HG02840 (cell line): ENCODE results near the gene RECQL5.

Experiments used
- ATAC-seq: cut with Tn5 transposase; IDR thresholded peaks from one replicate; pipeline ENCODE4 v1.9.1; 2021; ENCODE audit warnings: mild to moderate bottlenecking, moderate library complexity, moderate number of reproducible peaks; ENCODE audit not compliant: unreplicated experiment, low FRiP score

Gene RECQL5

DNA sequence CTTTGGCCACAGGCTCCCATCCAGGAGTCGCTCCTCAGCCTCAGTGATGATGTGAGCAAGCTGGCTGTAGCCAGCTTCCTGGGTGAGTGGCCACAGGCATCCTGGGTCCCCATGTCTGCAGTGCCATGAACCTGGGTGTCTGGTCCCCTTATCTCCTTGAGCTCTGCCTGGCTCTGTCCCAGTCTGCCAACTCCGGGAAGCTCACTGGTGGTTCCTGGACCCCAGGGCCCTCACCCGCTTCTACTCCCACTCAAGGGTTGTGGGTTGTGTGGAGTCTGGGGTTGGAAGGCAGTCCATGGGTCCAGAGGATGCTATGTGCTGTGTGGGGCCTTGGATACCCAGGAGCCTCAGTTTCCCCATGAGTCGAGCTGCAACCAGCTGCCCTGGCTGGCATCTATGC is 45.5 kb downstream of the RECQL5 start:
- ATAC-seq = no peak

DNA sequence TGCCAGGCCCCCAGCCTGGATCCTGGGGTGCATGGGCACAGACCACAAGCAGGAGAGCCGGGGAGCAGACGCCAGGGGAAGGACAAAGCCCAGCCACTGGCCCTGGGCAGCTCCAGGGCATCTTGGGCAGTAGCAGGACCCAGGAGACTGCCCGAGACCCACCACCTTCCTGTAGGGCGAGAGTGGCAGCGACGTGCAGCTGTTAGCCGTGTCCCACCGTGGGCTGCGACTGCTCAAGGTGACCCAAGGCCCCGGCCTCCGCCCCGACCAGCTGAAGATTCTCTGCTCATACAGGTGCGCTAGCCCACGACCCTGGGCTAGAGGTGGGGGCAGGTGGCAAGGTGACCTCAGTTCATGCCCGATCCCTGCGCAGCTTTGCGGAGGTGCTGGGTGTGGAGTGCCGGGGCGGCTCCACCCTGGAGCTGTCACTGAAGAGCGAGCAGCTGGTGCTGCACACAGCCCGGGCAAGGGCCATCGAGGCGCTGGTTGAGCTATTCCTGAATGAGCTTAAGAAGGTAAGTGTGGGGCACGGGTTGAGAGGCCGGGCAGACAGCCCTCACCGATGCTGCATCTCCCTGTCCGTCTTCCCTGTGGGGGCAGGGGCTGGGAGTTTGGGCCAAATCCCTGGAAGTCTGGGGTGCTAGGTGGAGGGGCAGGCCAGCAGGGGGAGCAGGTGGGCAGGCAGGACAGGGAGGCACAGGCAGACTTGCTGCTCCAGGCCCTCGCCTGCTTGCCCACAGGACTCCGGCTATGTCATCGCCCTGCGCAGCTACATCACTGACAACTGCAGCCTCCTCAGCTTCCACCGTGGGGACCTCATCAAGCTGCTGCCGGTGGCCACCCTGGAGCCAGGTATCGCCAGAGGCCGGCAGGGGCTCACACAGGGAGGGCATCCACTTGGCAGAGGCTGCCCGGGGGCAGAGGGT is 47.2 kb downstream of the RECQL5 start:
- ATAC-seq = no peak

DNA sequence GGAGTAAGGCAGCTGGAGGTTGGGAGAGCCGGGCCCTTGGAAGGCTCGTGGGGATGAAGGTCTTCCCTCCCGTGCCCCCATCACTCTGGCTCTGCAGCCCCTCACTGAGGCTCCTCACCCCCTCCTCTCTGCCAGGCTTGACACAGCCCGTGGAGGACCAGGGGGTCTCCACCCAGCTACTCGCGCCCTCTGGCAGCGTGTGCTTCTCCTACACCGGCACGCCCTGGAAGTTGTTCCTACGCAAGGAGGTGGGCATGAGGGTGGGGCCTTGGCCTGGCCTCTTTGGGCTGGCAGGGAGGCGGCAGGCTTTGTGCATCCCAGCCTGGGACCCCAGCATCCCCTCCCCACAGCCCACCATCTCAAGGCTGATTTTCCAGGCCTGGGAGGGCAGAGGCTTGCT is 49.3 kb downstream of the RECQL5 start:
- no peak for ATAC-seq

DNA sequence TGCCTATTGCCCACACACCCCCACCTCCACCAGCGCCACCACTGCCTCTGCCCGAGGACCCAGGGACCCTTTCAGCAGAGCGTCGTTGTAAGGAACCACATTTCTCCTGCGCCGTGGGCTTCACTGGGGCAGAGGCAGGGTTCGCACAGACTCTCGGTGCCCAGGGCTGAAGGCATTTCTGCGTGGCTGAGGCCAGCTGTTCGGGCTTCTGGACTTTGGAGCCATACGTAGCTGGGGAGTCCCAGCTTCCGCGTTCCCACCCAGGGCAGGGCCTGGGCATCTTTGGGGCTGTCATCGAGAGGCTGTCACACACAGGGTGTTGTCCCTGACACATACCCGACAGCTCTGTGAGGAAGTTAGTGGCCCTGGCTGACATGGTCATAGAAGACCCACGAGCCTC is 49.7 kb downstream of the RECQL5 start:
- ATAC-seq = no peak

DNA sequence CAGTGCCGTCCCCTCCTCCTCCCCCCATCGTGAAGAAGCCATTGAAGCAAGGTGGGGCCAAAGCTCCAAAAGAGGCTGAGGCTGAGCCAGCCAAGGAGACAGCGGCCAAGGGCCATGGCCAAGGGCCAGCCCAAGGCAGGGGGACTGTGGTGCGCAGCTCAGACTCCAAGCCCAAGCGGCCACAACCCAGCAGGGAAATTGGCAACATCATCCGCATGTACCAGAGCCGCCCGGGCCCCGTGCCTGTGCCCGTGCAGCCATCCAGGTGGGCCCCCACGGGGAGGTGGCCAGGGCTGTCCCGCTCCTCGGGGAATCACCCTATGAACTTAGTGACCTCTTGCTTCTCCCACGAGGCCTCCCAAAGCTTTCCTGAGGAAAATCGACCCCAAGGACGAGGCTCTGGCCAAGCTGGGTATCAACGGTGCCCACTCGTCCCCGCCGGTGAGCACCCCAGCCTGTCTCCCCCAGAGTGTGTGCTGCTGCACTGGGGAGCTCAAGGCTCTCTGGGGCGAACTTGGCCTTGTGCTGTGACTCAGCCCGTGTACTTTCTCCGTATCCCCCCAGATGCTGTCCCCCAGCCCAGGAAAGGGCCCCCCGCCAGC is 50.3 kb downstream of the RECQL5 start:
- no peak for ATAC-seq

DNA sequence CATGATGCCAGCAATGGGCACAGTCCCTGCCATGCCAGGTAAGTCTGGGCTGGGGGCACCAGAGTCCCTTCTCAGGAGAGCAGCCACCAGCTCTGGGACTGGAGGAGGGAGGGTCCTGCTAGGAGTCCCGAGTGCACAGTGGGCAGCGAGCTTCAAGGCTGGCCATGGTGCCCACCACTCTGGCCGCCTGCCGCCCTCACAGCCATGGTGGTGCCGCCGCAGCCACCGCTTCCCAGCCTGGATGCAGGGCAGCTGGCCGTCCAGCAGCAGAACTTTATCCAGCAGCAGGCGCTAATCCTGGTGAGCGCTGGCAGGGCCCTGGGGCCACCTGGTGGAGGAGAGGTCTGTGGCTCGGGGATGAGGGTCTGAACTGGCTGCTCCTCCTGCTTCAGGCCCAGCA is 51.7 kb downstream of the RECQL5 start:
- no peak for ATAC-seq

DNA sequence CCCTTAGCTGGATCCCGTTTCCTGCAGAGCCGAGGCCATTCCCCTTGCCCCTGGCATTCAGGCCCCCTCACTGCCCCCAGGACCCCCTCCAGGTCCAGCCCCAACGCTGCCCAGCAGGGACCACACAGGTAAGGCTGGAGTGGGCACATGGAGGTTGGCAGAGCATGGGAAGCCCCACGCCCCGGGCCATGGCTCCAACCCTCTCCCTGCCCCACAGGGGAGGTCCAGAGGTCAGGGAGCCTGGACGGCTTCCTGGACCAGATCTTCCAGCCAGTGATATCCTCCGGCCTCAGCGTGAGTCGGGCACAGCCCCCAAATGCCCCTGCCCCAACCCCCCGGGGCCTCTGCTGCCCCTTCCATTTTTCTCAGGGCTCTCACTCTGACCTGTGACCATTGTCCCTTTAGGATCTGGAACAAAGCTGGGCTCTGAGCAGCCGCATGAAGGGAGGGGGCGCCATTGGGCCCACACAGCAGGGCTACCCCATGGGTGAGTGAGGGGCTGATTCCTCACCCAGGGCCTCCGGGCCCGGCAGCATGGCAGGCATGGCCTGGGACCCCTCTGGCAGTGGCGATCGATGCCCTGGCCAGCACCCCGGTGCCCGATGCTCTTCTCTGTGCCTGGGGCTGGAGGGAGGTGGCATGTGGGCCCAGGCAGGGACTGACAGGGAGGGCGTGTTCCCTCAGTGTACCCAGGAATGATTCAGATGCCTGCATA is 52.2 kb downstream of the RECQL5 start:
- no peak for ATAC-seq

DNA sequence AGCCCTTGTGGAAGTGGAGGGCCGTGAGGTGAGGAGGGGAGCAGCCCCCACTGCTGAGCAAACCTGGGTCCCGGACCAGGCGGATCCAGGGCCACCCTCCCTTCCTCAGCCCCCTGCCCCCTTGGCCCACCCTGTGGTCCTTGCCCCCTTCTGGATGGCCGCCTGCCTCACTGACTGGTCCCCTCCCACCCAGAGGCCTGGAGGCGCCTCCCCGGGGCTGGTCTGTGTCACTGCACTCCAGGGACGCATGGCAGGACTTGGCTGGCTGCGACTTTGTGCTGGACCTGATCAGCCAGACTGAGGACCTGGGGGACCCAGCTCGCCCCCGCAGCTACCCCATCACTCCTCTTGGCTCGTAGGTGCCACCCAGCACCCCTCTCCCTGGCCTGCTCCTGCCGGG is 52.9 kb downstream of the RECQL5 start:
- no peak for ATAC-seq

DNA sequence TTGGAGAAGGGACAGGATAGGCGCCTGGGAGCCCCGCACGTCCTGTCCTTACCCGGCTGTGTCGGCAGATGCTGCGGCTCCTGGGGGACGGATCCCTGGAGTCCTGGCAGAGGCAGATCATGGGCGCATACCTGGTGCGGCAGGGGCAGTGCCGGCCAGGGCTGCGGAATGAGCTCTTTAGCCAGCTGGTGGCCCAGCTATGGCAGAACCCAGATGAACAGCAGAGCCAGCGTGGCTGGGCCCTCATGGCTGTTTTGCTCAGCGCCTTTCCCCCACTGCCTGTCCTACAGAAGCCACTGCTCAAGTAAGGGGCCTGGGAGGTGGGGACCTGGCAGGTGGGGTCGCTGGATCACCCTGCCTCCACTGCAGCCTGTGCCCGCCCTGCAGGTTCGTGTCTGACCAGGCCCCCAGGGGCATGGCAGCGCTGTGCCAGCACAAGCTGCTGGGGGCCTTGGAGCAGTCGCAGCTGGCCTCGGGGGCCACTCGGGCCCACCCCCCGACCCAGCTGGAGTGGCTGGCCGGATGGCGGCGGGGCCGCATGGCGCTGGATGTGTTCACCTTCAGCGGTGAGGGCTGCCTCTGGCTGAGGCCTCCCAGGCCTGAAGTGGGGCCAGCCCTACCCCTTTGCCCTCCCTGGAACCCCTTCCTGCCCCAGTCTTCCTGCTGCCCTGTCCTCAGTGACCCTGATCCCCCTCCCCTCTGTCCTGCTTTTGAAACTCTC is 53.9 kb downstream of the RECQL5 start:
- no peak for ATAC-seq

DNA sequence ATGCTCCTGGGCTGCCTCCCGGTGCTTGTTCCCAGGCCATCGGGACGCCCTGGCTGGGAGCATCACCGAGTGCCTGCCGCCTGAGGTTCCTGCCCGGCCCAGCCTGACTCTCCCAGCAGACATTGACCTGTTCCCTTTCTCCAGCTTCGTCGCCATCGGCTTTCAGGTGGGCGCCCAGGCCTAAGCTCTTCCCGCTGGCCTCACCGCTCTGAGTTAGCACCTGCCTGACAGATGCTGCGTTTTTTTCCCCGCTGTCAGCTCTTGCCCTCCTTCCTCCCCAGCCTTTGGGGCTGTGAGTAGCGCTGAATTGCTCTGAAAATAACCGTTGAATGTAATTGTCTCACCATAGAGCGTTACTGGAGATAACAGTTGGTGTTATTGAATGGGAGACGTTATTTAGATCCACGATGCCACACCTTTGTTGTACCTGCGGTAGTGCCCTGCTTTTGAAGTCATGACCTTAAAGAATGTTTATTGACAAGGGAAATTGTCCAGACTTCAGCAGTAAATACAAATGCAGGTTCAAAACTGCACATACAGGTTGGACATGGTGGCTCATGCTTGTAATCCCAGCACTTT is 55.0 kb downstream of the RECQL5 start:
- ATAC-seq = no peak

DNA sequence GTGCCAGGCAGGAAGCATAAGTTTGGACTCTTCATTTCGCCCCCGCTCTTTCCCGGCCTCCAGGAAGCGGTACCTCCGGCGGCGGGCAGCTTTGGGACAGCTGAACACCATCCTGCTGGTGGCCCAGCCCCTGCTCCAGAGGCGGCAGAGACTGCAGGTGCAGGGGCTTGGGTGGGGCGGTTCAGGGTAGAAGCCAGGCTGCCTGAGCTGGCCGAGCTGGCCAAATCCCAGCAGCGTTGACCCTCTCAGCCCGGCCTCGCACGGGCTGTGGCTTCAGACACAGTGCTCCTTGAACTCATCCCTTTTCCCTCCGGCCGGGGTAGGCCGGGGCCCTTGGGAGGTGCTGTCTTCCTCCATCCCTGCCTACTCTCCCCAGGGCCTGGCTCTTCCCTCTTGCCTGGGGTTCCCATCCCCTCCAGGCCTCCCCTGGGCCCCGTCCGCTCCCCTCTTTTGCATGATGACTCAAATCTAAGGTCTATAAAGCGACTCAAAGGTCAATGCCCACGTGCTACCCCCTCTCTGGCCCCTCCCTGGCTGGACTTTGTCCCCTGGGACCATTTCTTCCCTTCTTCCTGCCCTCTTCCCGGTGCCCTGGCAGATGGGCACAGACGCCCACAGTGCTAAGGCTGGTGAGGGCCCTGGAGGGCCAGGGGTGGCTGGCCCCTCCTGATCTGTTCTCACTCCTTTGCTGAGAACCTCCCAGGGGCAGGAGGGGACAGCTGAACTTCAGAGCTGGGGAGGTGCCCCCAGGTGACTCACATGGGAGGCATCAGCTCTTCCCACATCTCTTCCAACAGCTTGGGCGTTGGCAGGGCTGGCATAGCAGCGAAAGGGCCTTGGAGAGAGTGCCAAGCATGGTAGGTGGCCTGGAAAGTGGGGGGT is 56.6 kb downstream of the RECQL5 start:
- ATAC-seq = no peak

DNA sequence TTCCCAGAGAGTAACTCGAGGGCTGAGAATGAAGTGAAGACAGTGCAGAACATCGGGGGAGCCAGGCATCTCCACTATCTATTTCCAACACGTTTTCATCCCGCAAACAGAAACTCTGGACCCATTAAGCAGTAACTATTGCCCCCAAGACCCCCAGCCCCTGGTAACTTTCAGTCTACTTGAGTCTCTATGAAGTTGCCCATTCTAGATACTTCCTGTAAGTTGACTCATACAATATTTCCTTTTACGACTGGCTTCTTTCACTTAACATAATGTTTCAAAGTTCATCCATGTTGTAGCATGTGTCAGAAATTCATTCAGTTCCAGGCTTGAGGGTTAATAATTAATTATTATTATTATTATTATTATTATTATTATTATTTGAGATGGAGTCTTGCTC is 59.9 kb downstream of the RECQL5 start:
- ATAC-seq = no peak

DNA sequence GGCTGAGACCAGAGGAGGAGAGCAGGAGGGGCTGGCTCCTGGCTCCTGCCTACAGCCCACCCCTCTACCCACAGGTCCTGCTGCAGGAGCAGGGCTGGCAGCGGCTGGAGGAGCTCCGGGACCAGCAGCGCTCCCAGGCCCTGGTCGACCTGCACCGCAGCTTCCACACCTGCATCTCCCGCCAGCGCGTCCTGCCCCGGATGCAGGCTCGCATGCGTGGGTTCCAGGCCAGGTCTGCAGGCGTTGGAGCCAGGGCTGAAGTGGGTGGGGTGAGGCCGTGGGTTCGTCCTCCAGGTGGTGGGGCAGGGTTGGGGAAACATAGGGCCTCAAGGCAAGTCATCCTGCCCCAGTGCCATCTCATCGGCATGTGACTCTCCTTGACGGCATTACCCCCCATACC is 61.2 kb downstream of the RECQL5 start:
- no peak for ATAC-seq

DNA sequence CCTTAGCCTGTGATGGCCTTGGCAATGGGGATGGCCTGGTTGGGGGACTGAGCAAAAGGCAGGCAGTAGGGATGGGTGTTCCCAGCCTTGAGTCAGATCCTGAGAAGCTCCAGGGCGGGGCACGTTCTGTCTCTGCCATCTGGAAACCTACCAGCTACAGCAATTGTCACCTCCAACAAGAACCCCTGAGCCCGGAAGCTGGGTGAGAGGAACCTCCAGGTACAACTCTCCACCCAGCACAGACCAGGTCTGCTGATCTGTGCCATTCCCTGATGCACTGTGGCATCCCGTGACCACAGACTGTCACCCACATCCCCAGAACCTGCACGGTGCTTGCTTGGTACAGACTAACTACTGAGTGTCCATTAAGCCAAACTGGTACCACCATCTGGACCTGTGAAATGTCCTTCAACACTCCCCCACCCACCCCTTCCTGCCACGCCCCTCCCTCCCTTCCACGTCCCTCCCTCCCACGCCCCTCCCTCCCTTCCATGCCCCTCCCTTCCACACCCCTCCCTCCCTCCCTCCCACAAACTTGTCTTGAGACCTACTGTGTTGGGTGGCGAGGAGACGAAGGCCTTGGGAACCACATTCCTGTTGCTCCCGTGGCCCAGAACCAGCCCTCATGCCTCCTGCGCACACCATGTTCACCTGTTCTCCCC is 62.8 kb downstream of the RECQL5 start:
- ATAC-seq = no peak

DNA sequence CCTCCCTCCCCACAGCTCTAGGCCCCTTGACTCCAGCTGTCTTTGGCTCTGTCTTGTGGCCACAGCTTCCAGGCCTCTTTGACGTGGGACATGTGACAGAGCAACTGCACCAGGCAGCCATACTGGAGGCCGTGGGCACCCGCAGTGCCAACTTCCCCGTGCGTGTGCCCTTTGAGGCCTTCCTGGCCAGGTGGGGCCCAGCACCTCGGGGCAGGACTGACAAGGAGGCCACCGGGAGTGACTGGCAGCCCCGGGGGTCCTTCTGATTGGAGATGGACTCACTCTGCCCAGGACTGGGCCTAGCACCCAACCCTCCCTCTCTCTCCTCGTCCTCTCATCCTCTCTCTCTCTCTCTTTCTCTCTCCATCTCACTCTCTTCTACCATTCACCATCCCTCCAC is 63.8 kb downstream of the RECQL5 start:
- ATAC-seq = no peak

DNA sequence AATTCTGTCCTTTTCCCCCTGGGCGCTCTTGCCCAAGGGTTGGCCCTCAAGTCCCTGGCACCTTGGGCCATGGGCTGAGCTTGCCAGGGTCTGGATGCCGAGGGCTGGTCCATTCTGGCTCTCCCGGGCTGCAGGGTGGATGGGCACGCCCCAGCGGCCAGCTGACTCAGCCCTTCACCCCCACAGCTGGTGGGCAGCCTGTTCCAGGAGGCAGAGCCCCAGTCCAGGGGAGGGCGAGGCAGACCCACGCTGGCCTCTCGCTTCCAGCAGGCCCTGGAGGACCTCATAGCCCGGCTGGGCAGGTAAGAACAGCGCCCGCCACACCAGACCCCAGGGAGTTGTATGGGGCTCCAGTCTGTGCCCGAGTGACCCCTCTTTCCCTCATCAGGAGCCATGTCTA is 64.3 kb downstream of the RECQL5 start:
- no peak for ATAC-seq

DNA sequence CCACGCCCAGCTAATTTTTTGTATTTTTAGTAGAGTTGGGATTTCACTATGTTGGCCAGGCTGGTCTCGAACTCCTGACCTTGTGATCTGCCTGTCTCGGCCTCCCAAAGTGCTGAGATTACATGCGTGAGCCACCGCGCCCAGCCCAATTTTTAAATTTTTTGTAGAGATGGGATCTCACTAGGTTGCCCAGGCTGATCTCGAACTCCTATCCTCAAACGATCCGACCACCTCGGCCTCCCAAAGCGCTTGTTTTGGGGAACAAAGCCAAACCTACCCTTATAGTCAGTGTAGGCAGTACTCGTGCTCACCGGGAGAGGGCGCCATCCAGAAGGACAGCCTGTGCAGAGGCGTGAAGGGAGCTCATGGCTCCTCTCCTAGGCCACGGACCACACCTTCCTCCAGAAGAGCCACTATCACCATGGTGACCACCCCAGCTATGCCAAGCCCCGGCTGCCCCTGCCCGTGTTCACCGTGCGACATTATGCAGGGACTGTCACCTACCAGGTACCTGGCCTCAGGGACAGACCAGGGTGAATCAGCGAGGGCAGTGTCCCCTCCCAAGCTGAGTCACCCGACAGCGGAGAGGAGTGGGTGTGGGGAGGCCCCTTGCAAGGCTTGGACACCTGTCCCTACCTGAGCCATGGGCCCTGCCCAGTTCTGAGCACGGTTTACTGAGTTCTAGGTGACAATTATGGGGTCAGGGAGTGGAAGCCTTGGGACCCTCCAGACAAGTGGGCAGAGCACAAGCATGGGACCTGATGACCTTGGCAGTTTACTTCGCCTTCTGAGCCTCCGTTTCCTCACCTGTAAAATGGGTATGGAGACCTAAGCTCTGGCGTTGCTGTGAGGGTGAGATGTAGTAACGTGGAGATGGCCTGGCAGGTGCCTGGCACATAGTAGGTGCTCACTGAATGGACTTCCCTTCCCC is 65.6 kb downstream of the RECQL5 start:
- no peak for ATAC-seq
